ENCODE results near the gene KCNQ2. TPM values are rescaled to one million over a fixed set of nuclear protein-coding genes. Genes with fewer than 3 reads are reported as not detected.

The KCNQ2 gene
- total and polyA plus RNA-seq, 9 donors = not detected

GRCh38 chr20:63417097-63417737, 55.2 kb downstream of the KCNQ2 start:
- no peaks in the 10 kb centered on the region for H3K4me1 ChIP-seq (ENCODE audit: insufficient read depth)
- no peak for DNase-seq
- H3K36me3 ChIP-seq = no peaks in the 10 kb centered on the region
- 40 to 50% (median 46%) methylated on average over 22 to 25 of the region's 25 CpGs for WGBS, 3 donors
- H3K27me3 ChIP-seq = no peaks in the 10 kb centered on the region
- no peak overlapping the region for H3K27ac ChIP-seq
- H3K9me3 ChIP-seq = no peaks in the 10 kb centered on the region
- H3K4me3 ChIP-seq = no peak overlapping the region
- TF ChIP-seq EP300 (IDR thresholded peaks at IDR 0.05) (no peak), POLR2A (IDR thresholded peaks at IDR 0.05) (no peak), CTCF (IDR thresholded peaks at IDR 0.05) (no peak)
- intact Hi-C loops (cut with DNase I) = no loop called here

GRCh38 chr20:63416631-63417030, 55.8 kb downstream of the KCNQ2 start:
- H3K36me3 ChIP-seq = no peaks in the 10 kb centered on the region
- no peak for TF ChIP-seq POLR2A (IDR thresholded peaks at IDR 0.05)
- no peak for TF ChIP-seq EP300 (IDR thresholded peaks at IDR 0.05)
- TF ChIP-seq CTCF (IDR thresholded peaks at IDR 0.05) = no peak
- intact Hi-C loops (cut with DNase I) = no loop called here
- 70 to 81% (median 76%) methylated on average over 14 to 24 of the region's 24 CpGs for WGBS, 3 donors
- no peak for DNase-seq
- no peaks in the 10 kb centered on the region for H3K27me3 ChIP-seq
- H3K9me3 ChIP-seq = no peaks in the 10 kb centered on the region
- H3K4me1 ChIP-seq (ENCODE audit: insufficient read depth) = no peaks in the 10 kb centered on the region
- H3K27ac ChIP-seq = no peak overlapping the region
- H3K4me3 ChIP-seq = no peak overlapping the region

- DNase-seq = no peak
- Histone ChIP-seq H3K9me3 (no peaks in the 10 kb centered on the region), H3K4me1 (ENCODE audit: insufficient read depth) (no peaks in the 10 kb centered on the region), H3K4me3 (no peak overlapping the region), H3K27me3 (no peaks in the 10 kb centered on the region), H3K27ac (no peak overlapping the region), H3K36me3 (no peaks in the 10 kb centered on the region)
- intact Hi-C loops (cut with DNase I) = no loop called here
- no peak for TF ChIP-seq CTCF (IDR thresholded peaks at IDR 0.05)
- TF ChIP-seq EP300 (IDR thresholded peaks at IDR 0.05) = no peak
- no peak for TF ChIP-seq POLR2A (IDR thresholded peaks at IDR 0.05)
- WGBS, 3 donors = 40 to 57% (median 55%) methylated on average over 32 of the region's 32 CpGs
Observed at GRCh38 chr20:63415647-63416391, 56.6 kb downstream of the KCNQ2 start.

GRCh38 chr20:63414720-63415430, 57.6 kb downstream of the KCNQ2 start:
- Histone ChIP-seq H3K4me3 (no peak overlapping the region), H3K27ac (no peak overlapping the region), H3K4me1 (ENCODE audit: insufficient read depth) (no peaks in the 10 kb centered on the region), H3K36me3 (no peaks in the 10 kb centered on the region), H3K27me3 (no peaks in the 10 kb centered on the region), H3K9me3 (no peaks in the 10 kb centered on the region)
- DNase-seq = no peak
- TF ChIP-seq EP300 (IDR thresholded peaks at IDR 0.05) = no peak
- TF ChIP-seq CTCF (IDR thresholded peaks at IDR 0.05) = no peak
- no peak for TF ChIP-seq POLR2A (IDR thresholded peaks at IDR 0.05)
- intact Hi-C loops (cut with DNase I) = no loop called here
- 71 to 91% (median 83%) methylated on average over 30 to 45 of the region's 45 CpGs for WGBS, 3 donors

All from ovary (tissue), 9 donors.